Tibial nerve (tissue), 3 donors: ENCODE results near the gene MYO9B.

Source experiments
- CTCF ChIP-seq, 5 experiments: fragments of 200-600 bp in 3 of 5; fragments of 450-650 bp in 2 of 5; sonication (generic) in 3 of 5; IDR thresholded peaks; one replicate each; pipeline ENCODE4 v1.5.1; 2016 to 2019; ENCODE audit warnings: antibody characterized with exemption in 5 of 5, mild to moderate bottlenecking in 3 of 5, moderate library complexity in 2 of 5
- POLR2A ChIP-seq, 2 donors: fragments of 450-650 bp; IDR thresholded peaks; one replicate each; pipeline ENCODE4 v1.6.1; 2017; ENCODE audit warnings: antibody characterized with exemption in 2 of 2, mild to moderate bottlenecking in 2 of 2, moderate library complexity in 2 of 2

GRCh38 chr19:17148130-17148529, 72.6 kb downstream of the MYO9B start:
- no peak for TF ChIP-seq CTCF (IDR thresholded peaks at IDR 0.05)
- TF ChIP-seq POLR2A (IDR thresholded peaks at IDR 0.05): no peak
